Fibroblast of skin of left biceps (primary cell): ENCODE data around the gene FKBP6.
"Not testable (repeated sequence)": the region's sequence is repeated elsewhere in the genome, so short reads cannot be mapped to it uniquely, and the experiment has no call there.

Experiments used
- DNase-seq, 2 experiments: peaks; one replicate each; pipeline ENCODE4 v3.0.0-alpha.2; 2013; ENCODE audit warnings: low read depth in 2 of 2

The FKBP6 gene

GRCh38 chr7:73356159-73356558 lies 28.2 kb downstream of the FKBP6 start:
- DNase-seq = no peak

- DNase-seq = no peak
Observed at GRCh38 chr7:73358590-73359275, 30.8 kb downstream of the FKBP6 start.

GRCh38 chr7:73359306-73359705 lies 31.3 kb downstream of the FKBP6 start:
- DNase-seq = no peak

- DNase-seq = no peak
Observed at GRCh38 chr7:73359746-73360375, 31.9 kb downstream of the FKBP6 start.

GRCh38 chr7:73360590-73360989 lies 32.6 kb downstream of the FKBP6 start:
- not testable (repeated sequence) for DNase-seq

GRCh38 chr7:73363225-73364005 lies 35.5 kb downstream of the FKBP6 start:
- no peak for DNase-seq

GRCh38 chr7:73364006-73364728 lies 36.2 kb downstream of the FKBP6 start:
- no peak for DNase-seq

GRCh38 chr7:73366127-73366526 lies 38.2 kb downstream of the FKBP6 start:
- DNase-seq = no peak

- DNase-seq = no peak
Observed at GRCh38 chr7:73366990-73367389, 39.0 kb downstream of the FKBP6 start.

GRCh38 chr7:73369009-73369408 lies 41.0 kb downstream of the FKBP6 start:
- DNase-seq = no peak

GRCh38 chr7:73369622-73370021 lies 41.7 kb downstream of the FKBP6 start:
- no peak for DNase-seq

GRCh38 chr7:73373741-73374140 lies 45.8 kb downstream of the FKBP6 start:
- no peak for DNase-seq

GRCh38 chr7:73376262-73376661 lies 48.3 kb downstream of the FKBP6 start:
- DNase-seq = not testable (repeated sequence)

- DNase-seq = no peak
Observed at GRCh38 chr7:73376671-73377412, 48.9 kb downstream of the FKBP6 start.

- not testable (repeated sequence) for DNase-seq
Observed at GRCh38 chr7:73377413-73378200, 49.6 kb downstream of the FKBP6 start.

GRCh38 chr7:73382934-73383503 lies 55.1 kb downstream of the FKBP6 start:
- DNase-seq = no peak

- no peak for DNase-seq
Observed at GRCh38 chr7:73387221-73387828, 59.4 kb downstream of the FKBP6 start.

GRCh38 chr7:73387908-73388414 lies 60.0 kb downstream of the FKBP6 start:
- no peak for DNase-seq

- no peak for DNase-seq
Observed at GRCh38 chr7:73391396-73391795, 63.4 kb downstream of the FKBP6 start.

- no peak for DNase-seq
Observed at GRCh38 chr7:73394422-73394821, 66.5 kb downstream of the FKBP6 start.
